Measurements from ENCODE around the gene EDA2R. TPM values are rescaled to one million over a fixed set of nuclear protein-coding genes. Genes with fewer than 3 reads are reported as not detected.

EDA2R gene
- total and polyA plus RNA-seq, 2 of the 8 experiments (the other 6 are each of a cell fraction or from before 2014, with no cell fraction given), result 5.0 to 7.0 TPM

DNA sequence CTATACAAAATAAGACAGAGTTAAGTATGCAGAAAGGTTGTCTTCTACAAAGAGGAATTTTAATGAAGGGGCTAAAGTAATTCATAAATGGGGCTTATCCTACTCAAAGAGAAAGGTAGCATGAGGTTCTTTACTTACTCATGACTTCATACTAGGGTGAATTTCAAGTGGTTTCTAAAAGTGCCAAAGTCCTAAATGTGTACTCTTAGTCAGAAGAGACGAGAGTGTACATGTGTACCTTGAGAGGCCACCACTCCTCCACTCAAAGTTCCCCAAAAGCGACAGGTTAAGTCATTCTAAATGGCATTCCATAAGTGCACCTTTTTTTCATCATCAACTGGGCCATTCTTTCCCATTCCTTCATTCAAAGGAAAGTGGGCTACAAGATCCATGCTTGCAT lies 21.9 kb downstream of the EDA2R start:
- Histone ChIP-seq H3K4me2 (ENCODE audit: insufficient read depth in 1 of 2, low read depth in 2 of 2, low read length in 2 of 2) (no peak overlapping the region), H3K27me3 (replicated peaks in 1 of 4; ENCODE audit: control insufficient read depth in 3 of 4, extremely low read depth in 1 of 4, insufficient read depth in 3 of 4, low read length in 3 of 4) (no peaks in the 10 kb centered on the region), H2AK5ac (ENCODE audit: low read depth, low read length) (no peak overlapping the region), H4K5ac (ENCODE audit: insufficient read length, low read depth, low read length) (no peak overlapping the region), H4K91ac (replicated peaks; ENCODE audit: insufficient read length, low read length) (no peak overlapping the region), H3K9me3 (ENCODE audit: insufficient read depth in 2 of 2, low read depth in 1 of 2, low read length in 1 of 2) (no peaks in the 10 kb centered on the region), H3K23ac (ENCODE audit: insufficient read length) (no peak overlapping the region), H3K9ac (replicated peaks in 1 of 4; ENCODE audit: extremely low read depth in 1 of 4, low read depth in 3 of 4, low read length in 3 of 4) (no peak overlapping the region), H2BK12ac (ENCODE audit: low read depth, low read length) (no peak overlapping the region), H2BK120ac (replicated peaks; ENCODE audit: low read depth, low read length) (no peak overlapping the region), H3K79me1 (ENCODE audit: low read depth, low read length) (no peaks in the 10 kb centered on the region), H2BK15ac (ENCODE audit: low read length) (no peak overlapping the region), H3K4me1 (replicated peaks in 1 of 4; ENCODE audit: control insufficient read depth in 3 of 4, insufficient read depth in 4 of 4, low read length in 3 of 4) (no peaks in the 10 kb centered on the region), H4K8ac (ENCODE audit: extremely low read depth, insufficient read depth, low read length) (no peak overlapping the region), H3K79me2 (ENCODE audit: control insufficient read depth in 1 of 2, insufficient read depth in 2 of 2, low read length in 2 of 2) (no peaks in the 10 kb centered on the region), H4K20me1 (replicated peaks in 1 of 2; ENCODE audit: control insufficient read depth in 1 of 2, insufficient read depth in 2 of 2, low read length in 2 of 2) (peaks cover 0 to 1% of the 10 kb centered on the region in 2 experiments), H3K14ac (ENCODE audit: insufficient read length) (no peak overlapping the region), H3K18ac (ENCODE audit: extremely low read depth, low read length) (no peak overlapping the region), H3K4ac (replicated peaks; ENCODE audit: insufficient read length, low read depth, low read length) (no peak overlapping the region), H3K4me3 (ENCODE audit: extremely low read depth in 1 of 4, insufficient read depth in 2 of 4, low read depth in 3 of 4, low read length in 4 of 4) (no peak overlapping the region), H2BK20ac (ENCODE audit: low read length) (no peak overlapping the region), H2BK5ac (ENCODE audit: low read depth, low read length) (no peak overlapping the region), H2AFZ (ENCODE audit: low read length) (no peak overlapping the region), H3K36me3 (ENCODE audit: control insufficient read depth in 2 of 4, insufficient read depth in 4 of 4, low read length in 3 of 4) (0 out of 8 replicates have a peak, but pooled peaks cover 0 to 3% (median 0%) of the 10 kb centered on the region in 4 experiments), H3K23me2 (ENCODE audit: low read depth, low read length) (no peaks in the 10 kb centered on the region), H3K56ac (replicated peaks; ENCODE audit: insufficient read length, low read depth, low read length) (no peak overlapping the region), H3K27ac (ENCODE audit: low read depth, low read length) (no peak overlapping the region)
- 100% methylated on average over 1 of the region's 2 CpGs; no CpG with 5 or more reads in 1 of the 2 experiments for WGBS, 2 experiments (ENCODE audit: extremely low coverage in 1 of 2, insufficient coverage in 1 of 2, insufficient read length in 1 of 2, insufficient replicate concordance in 2 of 2, low coverage in 1 of 2, low lambda C conversion rate in 2 of 2, missing lambda C conversion rate in 1 of 2)
- no peak for DNase-seq (ENCODE audit: low read depth in 1 of 2, low spot score in 2 of 2)
- CTCF ChIA-PET (ENCODE audit: partially characterized antibody), result interaction anchor here (1.3 kb wide), 1 partner anchor 112 kb away, joined by 3 read pairs; no protein-coding TSS in a partner anchor
- FAIRE-seq, result no peak
- POLR2A ChIA-PET (ENCODE audit: partially characterized antibody), result no interaction called here

All from H1 (cell line).